C4-2B (cell line): Measurements from ENCODE around the gene ANKRD63.

ENCODE experiments used
- H3K27ac ChIP-seq: fragments of 450-650 bp; 2 replicates; pipeline ENCODE4 v1.5.1; 2017
- ZFX ChIP-seq: fragments of 450-650 bp; IDR thresholded peaks from 2 replicates; pipeline ENCODE4 v1.6.1; 2017
- TF ChIP-seq, protein P1 (sequence below): fragments of 450-650 bp; conservative IDR thresholded peaks from 2 replicates; pipeline ENCODE4 v1.5.1; 2017; ENCODE audit warnings: mild to moderate bottlenecking

ANKRD63 gene

DNA sequence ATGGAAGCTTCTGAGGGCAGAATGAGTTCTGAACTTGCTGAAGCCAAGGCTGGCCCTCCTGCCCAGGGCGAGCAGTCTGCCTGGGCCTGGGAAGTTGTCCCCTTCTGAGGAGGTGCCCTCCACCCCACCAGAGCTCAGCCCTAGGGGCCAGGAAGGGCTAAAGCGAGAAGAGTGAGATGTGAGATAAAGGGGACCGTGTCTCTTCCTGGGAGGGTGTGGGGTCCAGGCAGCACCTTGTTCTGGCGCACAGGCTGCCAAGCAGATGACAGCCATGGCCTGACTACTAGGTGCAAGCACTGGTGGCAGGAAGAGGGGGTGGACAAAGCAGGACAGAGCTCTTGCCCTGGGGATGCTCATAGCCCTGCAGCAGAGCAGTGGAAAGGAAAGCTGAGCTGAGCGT is 40.3 kb downstream of the ANKRD63 start:
- H3K27ac ChIP-seq: no peak overlapping the region
- TF ChIP-seq ZFX: no peak
- TF ChIP-seq, protein P1, sequence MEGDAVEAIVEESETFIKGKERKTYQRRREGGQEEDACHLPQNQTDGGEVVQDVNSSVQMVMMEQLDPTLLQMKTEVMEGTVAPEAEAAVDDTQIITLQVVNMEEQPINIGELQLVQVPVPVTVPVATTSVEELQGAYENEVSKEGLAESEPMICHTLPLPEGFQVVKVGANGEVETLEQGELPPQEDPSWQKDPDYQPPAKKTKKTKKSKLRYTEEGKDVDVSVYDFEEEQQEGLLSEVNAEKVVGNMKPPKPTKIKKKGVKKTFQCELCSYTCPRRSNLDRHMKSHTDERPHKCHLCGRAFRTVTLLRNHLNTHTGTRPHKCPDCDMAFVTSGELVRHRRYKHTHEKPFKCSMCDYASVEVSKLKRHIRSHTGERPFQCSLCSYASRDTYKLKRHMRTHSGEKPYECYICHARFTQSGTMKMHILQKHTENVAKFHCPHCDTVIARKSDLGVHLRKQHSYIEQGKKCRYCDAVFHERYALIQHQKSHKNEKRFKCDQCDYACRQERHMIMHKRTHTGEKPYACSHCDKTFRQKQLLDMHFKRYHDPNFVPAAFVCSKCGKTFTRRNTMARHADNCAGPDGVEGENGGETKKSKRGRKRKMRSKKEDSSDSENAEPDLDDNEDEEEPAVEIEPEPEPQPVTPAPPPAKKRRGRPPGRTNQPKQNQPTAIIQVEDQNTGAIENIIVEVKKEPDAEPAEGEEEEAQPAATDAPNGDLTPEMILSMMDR: no peak

DNA sequence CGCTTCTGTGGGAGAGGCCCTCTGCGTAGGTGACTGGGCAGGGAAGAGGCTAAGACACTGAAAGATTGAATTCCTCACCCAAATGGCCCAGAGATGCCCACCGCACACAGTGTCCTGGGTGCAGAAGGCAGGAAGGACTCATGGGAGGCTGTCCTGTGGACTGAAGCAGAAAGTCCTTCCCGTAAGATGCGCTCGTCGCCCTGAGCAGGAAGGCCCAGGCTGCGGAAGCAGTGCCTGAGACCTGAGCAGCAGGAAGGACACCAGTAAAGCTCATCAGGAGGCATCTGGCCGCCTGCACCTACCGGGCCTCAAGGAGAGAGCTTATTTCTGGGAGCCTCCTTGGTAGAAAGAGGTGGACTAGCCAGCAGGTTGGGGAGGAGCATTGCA is 40.7 kb downstream of the ANKRD63 start:
- TF ChIP-seq, protein P1: no peak
- no peak for TF ChIP-seq ZFX
- no peak overlapping the region for H3K27ac ChIP-seq

DNA sequence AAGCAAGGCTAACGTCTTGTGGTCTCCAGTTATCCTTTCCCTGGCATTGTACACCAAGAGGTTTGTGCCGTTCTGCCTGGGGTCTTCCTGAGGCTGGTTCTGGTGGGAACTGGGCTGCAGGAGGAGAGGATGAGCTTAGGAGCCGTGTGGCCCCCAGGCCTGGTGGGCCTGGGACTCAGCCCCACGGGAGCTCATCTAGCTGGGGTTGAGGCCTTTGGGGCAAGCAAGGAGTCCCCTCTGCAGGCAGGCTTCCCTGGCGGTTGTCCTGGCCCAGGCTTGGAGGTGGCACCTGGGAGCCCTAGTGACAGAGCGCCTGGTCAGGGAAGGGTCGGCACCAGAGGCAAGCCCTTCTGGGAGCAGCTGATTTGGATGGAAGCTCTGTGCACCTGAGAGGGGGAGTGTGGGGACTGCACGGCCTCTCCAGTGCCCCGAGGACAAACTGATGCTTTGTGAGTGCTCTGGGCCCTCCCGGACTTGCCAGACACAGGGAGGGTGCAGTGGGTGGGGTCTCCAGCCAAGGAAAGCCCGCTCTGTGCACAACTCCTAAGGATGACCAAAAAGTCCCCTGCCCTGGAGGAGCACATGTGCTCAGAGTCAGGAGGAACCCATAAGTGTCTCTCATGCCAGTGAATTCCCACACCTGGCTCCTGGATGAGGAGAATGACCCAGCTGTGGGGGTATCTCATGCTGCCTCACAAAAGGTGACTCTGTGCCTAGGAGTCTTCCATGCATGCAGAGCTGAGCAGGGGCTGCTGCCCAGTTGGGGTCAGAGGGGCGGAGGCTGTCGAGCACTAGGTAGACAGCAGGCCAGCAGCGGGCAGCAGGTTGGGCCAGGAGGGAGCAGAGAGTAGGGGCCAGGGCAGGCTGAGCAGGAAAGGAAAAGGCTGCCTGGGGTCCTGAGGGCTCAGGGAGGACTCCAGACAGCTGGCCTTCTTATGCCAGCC is 41.3 kb downstream of the ANKRD63 start:
- TF ChIP-seq ZFX: no peak
- TF ChIP-seq, protein P1: no peak
- no peak overlapping the region for H3K27ac ChIP-seq

DNA sequence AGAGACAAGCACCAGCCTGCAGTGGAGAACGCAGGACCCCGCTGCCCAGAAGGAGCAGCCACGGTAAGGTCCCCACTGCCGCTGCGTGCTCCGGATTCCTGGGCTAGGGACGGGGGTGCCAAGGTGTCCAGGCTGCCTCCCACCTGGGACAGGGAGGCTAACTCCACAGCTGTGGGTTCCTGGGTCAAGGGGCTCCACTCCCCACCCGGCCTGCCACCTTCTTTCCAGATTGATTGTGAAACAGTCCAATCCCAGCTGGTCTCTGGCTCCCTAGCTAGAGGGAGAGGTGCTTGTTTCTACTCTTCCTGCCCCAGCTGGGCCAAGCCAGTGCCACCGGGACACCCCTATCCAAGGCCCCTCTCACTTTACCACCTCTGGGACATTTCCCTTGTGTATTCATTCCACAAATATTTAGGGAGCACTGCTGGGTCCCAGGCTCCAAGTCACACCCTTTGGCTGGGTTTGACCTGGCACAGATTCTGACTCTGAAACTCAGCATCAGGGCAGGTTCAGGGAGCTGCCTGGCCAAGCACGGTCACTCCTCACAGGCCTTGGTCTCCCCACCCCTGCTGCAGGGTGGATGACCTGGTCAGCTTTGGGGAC is 42.1 kb downstream of the ANKRD63 start:
- no peak for TF ChIP-seq ZFX
- TF ChIP-seq, protein P1: no peak
- no peak overlapping the region for H3K27ac ChIP-seq

DNA sequence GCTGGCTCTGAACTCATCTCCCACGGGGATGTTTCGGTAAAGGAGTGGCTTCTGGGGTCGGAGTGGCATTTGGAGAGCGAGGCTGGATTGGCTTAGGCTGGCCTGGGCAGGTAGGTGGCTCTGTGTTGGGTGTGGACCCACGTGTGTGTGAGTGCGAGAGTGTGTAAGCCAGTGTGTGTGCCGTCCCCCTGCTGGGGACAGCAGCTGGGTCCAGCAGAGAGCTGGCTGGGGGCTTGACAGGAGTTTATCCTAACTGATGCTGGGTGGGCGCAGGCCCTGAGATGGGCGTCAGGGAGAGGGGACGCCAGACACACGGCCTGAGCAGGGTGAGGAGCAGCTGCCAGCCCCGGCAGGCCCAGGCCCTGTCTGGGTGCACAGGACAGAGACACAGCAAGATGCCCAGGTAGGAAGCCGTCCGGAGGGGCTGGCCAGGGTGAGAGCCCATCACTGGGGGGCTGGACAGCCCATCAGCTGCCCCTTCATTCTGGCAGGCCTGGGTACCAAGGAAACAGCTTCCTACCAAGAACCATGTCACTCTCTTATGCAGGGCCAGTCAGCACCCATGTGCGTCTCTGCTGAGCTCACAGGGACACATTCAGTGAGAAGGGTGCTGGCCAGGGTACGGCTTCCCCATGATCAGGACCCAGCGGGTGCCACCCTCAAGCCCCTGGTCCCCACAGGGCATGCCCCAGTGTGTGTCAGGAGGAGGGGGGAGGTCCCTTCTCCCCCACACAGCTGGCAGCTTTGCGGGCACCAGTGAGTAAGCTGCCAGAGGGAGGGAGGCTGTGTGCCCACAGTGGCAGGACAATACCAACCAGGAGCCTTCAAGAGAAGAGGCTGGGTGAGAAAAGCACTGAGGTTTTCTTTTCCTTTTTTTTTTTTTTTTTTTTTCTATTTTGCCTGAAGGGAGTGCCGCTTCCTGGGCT is 42.9 kb downstream of the ANKRD63 start:
- no peak for TF ChIP-seq ZFX
- TF ChIP-seq, protein P1: no peak
- H3K27ac ChIP-seq: no peak overlapping the region

DNA sequence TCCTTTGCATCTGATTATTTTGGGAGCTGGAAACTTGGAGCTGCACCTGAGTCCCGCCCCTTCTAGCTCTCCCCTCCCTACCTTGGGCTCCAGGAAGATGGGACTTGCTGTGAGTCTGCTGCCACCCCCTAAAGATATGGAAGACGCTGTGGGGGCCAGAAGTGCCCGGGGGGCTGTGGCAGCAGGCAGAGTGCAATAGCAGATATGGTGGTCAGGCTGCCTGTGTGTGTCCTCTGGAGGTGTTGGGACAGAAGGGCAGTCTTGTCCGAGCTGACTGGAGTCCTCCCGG is 43.5 kb downstream of the ANKRD63 start:
- H3K27ac ChIP-seq: no peak overlapping the region
- TF ChIP-seq, protein P1: no peak
- no peak for TF ChIP-seq ZFX
